Measurements from ENCODE around the gene RHOB.

DNA sequence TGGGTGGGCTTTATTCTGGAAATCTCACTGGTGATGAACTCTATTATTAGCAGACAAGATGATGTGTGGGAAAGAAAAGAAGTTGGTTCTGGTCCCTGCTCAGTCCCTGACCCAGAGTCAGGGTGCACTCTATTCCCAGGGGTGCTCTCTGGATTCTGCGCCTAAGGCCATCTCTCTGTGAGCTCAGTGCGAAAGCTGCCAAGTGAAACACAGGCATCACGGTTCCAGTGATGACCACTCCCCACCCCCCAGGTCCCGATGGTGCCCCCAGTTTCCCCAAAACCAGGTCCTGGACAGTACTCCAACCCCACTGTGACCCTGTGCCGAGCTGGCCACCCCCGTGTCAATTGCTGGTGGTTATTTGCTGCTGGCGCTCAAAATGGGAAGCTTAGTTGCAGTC lies 30.1 kb downstream of the RHOB start:
- TF ChIP-seq, protein P1, sequence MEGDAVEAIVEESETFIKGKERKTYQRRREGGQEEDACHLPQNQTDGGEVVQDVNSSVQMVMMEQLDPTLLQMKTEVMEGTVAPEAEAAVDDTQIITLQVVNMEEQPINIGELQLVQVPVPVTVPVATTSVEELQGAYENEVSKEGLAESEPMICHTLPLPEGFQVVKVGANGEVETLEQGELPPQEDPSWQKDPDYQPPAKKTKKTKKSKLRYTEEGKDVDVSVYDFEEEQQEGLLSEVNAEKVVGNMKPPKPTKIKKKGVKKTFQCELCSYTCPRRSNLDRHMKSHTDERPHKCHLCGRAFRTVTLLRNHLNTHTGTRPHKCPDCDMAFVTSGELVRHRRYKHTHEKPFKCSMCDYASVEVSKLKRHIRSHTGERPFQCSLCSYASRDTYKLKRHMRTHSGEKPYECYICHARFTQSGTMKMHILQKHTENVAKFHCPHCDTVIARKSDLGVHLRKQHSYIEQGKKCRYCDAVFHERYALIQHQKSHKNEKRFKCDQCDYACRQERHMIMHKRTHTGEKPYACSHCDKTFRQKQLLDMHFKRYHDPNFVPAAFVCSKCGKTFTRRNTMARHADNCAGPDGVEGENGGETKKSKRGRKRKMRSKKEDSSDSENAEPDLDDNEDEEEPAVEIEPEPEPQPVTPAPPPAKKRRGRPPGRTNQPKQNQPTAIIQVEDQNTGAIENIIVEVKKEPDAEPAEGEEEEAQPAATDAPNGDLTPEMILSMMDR (IDR thresholded peaks at IDR 0.05) = no peak
- TF ChIP-seq POLR2AphosphoS5 (IDR thresholded peaks at IDR 0.05; ENCODE audit: low read depth, low read length) (no peak), TCF7L2 (IDR thresholded peaks at IDR 0.05; ENCODE audit: low read depth, low read length) (no peak), SIN3A (IDR thresholded peaks at IDR 0.05; ENCODE audit: borderline replicate concordance, insufficient read depth, low read depth, low read length) (no peak)
- TF ChIP-seq, protein P2, sequence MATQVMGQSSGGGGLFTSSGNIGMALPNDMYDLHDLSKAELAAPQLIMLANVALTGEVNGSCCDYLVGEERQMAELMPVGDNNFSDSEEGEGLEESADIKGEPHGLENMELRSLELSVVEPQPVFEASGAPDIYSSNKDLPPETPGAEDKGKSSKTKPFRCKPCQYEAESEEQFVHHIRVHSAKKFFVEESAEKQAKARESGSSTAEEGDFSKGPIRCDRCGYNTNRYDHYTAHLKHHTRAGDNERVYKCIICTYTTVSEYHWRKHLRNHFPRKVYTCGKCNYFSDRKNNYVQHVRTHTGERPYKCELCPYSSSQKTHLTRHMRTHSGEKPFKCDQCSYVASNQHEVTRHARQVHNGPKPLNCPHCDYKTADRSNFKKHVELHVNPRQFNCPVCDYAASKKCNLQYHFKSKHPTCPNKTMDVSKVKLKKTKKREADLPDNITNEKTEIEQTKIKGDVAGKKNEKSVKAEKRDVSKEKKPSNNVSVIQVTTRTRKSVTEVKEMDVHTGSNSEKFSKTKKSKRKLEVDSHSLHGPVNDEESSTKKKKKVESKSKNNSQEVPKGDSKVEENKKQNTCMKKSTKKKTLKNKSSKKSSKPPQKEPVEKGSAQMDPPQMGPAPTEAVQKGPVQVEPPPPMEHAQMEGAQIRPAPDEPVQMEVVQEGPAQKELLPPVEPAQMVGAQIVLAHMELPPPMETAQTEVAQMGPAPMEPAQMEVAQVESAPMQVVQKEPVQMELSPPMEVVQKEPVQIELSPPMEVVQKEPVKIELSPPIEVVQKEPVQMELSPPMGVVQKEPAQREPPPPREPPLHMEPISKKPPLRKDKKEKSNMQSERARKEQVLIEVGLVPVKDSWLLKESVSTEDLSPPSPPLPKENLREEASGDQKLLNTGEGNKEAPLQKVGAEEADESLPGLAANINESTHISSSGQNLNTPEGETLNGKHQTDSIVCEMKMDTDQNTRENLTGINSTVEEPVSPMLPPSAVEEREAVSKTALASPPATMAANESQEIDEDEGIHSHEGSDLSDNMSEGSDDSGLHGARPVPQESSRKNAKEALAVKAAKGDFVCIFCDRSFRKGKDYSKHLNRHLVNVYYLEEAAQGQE (IDR thresholded peaks at IDR 0.05; ENCODE audit: insufficient read depth in 1 of 2, low read depth in 2 of 2, low read length in 1 of 2) = no peak

Measured in Panc1 (cell line).